ENCODE data around the gene MTAP.

The MTAP gene

DNA sequence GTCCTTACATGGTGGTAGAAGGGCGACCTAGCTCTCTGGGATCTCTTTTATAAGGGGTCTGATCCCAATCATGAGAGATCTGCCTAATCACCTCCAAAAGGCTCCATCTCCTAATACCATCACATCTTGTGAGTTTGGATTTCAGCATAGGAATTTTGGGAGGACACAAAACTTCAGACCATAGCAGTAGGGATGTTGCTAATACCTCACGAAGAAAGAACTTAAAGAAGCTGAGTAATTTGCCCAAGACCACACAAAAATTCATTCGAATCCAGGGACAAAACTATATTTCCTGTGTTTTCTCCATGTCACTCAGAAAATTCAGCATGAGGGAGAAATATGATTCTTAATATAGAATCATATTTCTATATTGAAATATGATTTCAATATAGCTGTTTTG, 32.7 kb downstream of the MTAP start:
- in situ Hi-C loops (cut with MboI; ENCODE audit: low sequenced_read_pairs), result loop anchor here (25.0 kb wide), 1 partner anchor 402 kb away; no protein-coding TSS in a partner anchor

DNA sequence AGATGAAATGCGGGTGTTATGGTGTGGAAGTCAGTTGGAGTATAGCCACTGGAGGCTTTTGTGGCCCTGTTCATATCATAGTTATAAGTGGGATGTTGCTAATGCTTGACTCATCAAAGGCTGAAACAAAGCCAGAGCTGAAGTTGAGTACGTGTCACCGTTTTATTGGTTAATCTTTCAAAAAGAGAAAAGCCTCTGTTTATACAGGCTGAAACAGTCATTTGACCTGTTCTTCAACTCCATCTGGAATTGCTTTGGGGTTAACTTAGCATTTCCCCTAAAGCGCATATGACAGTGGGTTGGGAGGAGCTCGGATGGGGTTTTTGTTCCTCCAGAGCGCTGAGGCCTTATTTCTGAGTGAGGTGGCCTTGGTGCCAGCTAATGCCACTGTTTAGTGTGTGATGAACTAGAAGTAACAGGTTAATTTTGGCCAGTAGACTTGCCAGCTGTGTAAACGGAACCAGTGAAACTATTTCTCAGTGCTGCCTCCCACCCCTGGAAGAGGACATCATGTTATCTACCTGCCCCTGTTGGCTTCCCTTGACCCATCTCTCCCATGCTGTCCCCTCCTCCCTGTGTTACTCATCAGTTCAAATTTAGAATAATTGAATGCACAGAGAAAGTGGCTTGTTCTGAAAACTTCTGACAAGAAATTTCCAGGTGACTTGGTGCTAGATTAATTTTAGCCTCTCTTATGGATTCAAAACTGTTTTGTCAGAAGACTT, 34.2 kb downstream of the MTAP start:
- in situ Hi-C loops (cut with MboI; ENCODE audit: low sequenced_read_pairs), result loop anchor here (25.0 kb wide), 1 partner anchor 401 kb away; no protein-coding TSS in a partner anchor

DNA sequence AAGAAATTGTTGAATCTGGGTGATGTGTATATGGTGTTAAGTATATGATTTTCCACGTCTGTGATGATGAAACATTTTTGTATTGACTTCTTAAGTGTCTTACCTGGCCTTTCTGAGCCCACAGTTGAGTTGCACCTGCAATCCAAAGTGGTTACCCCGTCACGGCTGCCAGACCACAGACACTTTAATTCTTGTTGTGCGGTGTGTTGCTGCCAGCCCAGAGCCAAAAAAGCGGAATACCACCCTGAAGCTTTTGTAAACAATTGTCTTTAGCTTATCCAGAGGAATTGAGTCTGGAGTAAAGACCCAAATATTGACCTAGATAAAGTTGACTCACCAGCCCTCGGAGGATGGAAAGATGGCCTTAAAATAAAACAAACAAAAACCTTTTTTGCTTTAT, 35.1 kb downstream of the MTAP start:
- in situ Hi-C loops (cut with MboI; ENCODE audit: low sequenced_read_pairs), result loop anchor here (25.0 kb wide), 1 partner anchor 400 kb away; no protein-coding TSS in a partner anchor

DNA sequence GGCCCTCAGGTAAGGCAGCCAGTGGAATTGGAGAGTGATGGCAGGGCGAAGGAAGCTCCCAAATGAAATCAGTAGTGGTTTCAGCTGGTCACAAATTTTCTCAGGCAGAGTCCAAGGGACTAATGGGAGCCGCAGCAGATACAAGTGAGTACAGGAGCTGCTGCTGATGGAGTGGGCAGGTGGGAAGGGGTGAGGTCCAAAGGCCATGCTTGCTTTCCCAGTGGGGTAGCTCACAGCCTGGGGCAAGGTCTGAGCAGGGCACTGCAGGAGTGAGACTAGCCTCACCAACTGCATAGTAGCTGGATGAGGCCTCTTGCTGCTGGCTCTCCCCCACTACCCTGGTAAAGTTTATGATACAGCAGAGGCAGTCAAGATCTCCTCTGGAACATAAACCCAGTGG, 38.2 kb downstream of the MTAP start:
- in situ Hi-C loops (cut with MboI; ENCODE audit: low sequenced_read_pairs), result loop anchor here (25.0 kb wide), 1 partner anchor 397 kb away; no protein-coding TSS in a partner anchor

DNA sequence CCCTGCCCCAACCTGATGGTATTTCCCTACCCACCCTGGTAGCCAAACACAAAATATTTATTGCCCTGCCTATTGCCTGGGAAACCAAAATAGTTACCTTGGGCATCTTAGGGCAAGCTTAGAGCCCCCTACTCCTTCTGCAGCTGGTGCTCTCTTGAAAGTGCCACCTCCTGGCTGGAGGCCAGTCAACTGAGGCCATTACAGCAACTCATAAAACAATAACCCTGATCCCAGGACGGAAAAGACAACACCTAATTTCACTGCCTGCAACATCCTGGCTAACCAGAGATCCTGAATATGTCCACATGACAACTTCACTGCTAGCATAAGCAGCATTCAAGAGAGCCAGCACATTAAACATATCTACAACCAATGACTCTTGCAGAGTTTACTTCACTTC, 38.7 kb downstream of the MTAP start:
- in situ Hi-C loops (cut with MboI; ENCODE audit: low sequenced_read_pairs), result loop anchor here (25.0 kb wide), 1 partner anchor 396 kb away; no protein-coding TSS in a partner anchor

DNA sequence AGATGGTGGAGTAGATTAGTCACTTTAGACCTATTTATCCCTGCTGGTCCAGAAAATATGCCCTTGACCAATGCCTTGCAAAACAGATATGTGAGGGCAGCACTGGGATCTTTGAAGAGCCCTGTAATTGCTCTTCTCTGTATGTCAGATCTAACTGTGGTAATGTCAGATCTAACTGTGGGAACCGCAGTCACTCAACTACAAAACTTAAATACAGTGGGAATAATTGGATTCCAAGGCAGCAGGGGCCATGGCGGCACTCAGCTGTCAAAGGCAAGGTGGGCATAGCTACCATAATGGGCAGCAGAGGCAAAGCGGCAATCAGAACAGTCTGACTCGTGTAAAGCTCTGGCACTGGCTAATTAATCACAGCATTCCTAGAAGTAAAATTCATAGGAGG, 46.2 kb downstream of the MTAP start:
- in situ Hi-C loops (cut with MboI; ENCODE audit: low sequenced_read_pairs), result loop anchor here (25.0 kb wide), 1 partner anchor 389 kb away; no protein-coding TSS in a partner anchor

DNA sequence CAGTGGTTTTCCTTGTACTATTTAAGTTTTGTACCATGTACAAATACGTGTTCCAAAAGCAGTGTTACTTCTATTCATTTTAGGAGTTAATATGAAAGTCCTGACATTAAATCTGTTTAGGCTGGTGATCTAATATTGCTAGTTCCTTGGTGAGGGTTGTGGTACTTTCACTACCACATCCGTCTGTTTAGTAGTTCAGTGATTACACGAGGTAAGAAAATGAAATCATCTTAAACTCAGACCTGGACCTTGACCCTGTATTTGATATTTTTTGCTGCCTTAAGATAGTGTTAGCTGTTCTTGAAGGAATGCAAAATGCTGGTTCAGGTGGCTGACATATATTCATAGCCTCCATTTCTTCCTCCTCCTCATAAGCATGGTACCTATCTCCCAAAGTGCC, 50.3 kb downstream of the MTAP start:
- in situ Hi-C loops (cut with MboI; ENCODE audit: low sequenced_read_pairs), result no loop called here

DNA sequence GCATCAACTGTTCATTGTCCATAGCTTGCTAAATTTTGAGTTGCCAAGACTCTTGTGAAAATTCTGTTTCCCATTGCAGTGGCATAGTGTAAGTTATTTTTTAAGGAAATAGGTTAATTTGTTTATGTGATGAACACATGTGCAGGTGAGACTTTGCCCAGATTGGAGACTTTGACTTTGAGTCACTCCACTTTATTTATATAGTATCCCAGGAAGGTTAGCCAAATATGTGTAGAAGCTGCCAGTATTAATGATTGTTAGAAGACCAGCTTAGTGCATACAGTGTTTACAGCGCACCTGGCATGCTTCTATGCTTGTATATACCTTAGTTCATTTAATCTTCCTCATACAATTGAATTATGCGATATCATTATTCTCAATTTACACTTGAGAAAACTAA, 51.0 kb downstream of the MTAP start:
- in situ Hi-C loops (cut with MboI; ENCODE audit: low sequenced_read_pairs), result no loop called here

DNA sequence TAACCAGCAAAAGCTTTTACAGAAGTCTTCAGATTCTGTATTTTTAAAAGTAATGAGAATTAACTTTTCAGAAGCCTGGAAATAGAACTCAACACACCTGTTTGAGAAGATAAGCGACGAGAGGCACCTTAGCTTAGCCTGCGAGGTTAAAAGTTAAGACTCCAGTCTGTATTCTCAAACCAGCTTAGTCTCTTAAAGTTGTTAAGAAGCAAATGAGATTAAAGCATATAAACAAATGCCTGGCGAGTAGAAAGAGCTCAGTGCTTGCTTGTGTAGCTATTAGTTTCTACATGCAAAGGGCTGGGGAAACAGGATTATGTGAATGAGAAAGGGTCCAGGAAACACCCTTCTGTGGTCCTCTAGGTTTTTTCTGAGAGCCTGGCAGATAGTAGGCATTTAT, 51.7 kb downstream of the MTAP start:
- in situ Hi-C loops (cut with MboI; ENCODE audit: low sequenced_read_pairs), result no loop called here

DNA sequence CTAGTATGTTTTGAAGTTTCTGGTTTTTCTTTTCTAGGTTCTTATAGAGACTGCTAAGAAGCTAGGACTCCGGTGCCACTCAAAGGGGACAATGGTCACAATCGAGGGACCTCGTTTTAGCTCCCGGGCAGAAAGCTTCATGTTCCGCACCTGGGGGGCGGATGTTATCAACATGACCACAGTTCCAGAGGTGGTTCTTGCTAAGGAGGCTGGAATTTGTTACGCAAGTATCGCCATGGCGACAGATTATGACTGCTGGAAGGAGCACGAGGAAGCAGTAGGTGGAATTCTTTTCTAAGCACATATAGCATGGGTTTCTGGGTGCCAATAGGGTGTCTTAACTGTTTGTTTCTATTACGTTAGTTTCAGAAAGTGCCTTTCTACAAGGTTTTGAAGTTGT, 52.2 kb downstream of the MTAP start:
- in situ Hi-C loops (cut with MboI; ENCODE audit: low sequenced_read_pairs), result no loop called here

DNA sequence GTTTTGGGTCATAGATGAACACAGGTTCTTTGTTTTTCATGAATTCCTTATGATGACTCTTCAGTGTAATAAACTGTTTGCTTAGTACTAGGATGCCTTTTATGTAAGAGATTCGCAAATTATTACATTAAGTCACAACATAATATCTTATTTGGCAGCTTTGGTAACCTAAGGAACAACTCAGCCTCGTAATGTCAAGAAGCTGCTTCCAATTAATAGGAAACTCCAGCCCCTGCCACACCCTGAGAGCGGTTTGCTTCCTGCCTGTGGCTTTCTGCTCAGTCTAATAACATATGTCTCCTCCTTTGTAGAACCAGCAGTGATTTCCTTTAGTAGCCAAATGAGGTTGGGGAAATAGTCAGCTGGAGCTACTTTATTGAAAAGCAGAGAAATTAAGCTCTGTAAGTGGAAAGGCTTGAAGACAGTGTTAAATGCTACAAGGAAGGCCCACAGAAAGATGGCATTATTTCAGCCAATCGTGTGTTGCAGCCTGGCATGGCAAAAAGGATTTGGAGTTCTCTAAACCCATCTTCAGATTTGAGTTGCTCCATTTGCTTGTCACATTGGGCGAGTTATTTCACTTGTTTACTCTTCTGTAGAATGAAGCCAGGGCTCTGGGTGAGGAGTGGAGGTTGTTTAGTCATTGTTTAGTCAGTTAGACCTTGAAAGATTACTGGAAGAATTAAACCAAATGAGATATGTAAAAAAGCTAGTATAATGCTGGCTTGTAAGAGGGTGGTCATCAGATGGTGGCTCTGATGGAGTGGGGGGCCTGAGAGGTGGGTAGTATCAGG, 54.1 kb downstream of the MTAP start:
- in situ Hi-C loops (cut with MboI; ENCODE audit: low sequenced_read_pairs), result no loop called here

DNA sequence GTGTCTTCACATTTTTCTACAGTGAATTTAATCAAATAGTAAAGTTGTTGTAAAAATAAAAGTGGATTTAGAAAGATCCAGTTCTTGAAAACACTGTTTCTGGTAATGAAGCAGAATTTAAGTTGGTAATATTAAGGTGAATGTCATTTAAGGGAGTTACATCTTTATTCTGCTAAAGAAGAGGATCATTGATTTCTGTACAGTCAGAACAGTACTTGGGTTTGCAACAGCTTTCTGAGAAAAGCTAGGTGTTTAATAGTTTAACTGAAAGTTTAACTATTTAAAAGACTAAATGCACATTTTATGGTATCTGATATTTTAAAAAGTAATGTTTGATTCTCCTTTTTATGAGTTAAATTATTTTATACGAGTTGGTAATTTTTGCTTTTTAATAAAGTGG, 60.4 kb downstream of the MTAP start:
- in situ Hi-C loops (cut with MboI; ENCODE audit: low sequenced_read_pairs), result no loop called here

DNA sequence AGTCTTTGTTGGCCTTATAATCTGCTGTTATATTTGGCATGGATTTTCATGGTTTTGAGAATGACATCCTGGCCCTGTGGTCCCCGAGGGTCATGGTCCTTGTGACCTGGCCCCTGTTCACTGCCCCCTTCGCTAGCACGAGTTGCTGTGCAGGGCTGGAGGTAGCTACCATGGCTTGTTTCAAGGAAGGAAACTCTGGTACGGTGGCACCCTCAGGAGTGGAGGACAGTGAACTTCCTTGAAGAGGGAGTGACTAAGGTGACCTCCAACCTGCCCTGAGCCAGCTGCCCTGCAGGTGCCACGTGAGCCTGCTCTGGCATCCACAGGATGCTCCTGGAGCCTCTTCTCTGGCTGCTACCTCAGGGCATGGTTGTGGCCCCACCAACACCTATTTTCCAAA, 62.1 kb downstream of the MTAP start:
- in situ Hi-C loops (cut with MboI; ENCODE audit: low sequenced_read_pairs), result no loop called here

DNA sequence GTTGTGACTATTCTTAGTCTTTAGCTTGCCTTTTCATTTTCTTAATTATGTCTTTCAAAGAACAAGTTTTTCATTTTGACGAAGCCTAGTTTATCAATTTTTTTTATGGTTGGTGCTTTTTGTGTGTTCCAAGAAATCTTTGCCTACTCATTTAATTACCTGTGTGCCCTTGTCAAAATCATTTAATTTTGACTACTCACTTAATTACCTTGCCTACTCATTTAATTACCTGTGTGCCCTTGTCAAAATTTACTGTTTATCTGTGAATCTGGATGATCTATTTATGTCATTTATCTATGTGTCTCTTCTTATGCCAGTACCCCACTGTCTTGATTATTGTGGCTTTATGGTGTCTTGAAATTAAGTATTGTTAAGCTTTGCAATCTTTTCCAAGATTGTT, 63.9 kb downstream of the MTAP start:
- in situ Hi-C loops (cut with MboI; ENCODE audit: low sequenced_read_pairs), result no loop called here

DNA sequence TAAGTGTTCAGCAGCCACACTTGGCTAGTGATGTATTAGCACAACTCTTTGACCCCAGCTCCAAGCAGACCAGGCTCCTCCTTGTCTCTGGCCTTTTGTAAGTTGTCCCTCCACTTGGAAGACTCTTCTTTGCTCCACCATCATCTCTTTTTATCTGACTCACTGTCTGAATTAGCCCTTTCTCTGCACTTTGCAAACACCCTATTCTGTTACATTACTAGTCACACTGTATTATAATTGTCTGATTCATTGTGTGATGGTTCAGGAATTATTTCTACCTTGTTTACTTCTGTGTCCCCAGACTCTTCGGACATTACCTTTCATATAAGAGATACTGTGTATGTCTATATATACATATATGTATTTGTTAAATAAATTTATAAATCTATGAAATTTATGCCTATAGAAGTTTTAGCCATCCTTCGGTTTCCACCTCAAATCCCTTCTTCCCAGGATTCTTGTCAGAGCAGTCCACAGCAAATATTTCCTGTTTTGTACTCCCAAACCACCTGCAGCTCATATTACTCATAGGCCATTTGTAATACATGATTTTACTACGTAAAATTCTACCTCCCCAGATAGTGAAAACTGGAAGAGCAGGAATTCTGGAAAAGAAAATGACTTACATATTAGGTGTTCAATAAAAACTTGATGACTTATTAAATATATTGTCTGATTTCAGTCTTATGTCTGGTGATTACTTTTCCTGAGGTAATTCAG, 69.0 kb downstream of the MTAP start:
- in situ Hi-C loops (cut with MboI; ENCODE audit: low sequenced_read_pairs), result no loop called here

DNA sequence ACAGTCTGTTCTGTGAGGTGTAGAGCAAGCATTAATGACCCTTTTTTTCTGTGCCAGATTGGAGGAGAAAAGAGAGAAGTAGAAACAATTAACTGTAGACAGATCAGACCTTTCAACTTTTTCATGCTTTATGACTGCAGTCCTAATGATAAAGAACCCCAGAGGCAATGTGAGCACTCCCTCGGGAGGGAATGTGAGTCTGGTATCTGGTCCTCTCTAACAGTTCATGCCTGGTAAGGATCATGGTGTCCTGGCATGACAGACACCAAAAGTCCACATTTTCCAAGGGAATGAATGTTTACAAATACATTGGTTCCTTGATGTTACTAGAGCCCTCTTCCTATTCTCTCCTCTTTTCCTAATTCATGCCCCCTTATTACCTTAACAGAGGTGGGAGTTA, 70.3 kb downstream of the MTAP start:
- in situ Hi-C loops (cut with MboI; ENCODE audit: low sequenced_read_pairs), result no loop called here

DNA sequence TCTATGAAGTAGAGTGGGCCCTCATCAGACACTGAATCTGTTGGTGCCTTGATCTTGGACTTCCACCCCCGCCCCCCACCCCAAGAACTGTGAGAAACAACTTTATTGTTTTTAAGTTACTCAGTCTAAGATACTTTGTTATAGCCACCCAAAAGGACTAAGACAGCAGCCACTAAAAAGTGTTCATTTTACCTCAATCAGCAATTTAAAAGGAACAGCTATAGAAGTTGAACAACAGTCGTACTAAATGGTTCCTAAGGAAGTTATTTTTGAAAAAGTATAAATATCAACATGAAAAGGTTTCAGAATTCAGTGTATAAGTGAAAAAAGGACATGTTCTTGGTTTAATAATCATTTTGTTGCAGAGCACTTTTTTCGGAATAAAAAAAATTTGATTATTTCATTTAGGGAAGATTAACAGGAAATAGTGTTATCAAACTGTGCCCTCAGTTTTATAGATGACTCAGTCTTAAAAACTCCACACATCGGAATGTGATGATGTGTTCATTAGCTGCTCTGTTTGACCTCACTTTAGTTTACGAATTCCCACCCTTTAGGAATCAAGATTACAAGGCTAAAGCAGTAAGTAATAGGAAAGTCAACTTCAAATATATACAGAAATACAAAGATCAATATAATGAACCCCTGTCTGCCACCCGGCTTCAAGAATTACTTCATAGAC, 71.2 kb downstream of the MTAP start:
- in situ Hi-C loops (cut with MboI; ENCODE audit: low sequenced_read_pairs), result no loop called here

DNA sequence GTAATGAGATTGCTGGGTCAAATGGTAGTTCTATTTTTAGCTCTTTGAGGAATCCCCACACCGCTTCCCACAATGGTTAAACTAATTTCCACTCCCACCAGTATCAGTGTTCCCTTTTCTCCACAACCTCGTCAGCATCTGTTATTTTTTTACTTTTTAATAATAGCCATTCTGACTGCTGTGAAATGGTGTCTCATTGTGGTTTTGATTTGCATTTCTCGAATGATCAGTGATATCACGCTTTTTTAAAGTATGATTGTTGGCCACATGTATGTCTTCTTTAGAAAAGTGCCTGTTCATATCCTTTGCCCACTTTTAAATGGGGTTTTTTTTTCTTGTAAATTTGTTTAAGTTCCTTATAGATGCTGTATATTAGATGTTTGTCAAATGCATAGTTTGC, 73.5 kb downstream of the MTAP start:
- in situ Hi-C loops (cut with MboI; ENCODE audit: low sequenced_read_pairs), result no loop called here

DNA sequence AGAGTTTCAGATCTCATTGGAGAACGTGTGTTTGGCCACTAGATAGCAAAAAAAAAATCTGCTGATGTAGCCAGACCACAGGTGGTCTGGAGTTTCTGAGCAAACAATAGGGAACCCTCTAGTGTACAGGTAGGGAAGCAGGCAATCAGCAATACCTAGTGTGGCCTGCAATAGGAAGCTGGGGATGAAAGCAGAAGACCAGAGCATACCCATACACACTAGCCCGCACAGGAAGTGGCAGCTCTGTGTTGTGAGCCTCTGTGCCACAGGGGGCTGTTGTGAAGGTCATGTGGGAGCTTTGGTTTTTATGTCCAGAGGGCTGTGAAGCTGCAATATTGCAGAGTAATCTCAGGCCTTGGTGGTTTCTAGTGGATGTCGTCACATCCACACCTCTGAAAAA, 81.2 kb downstream of the MTAP start:
- in situ Hi-C loops (cut with MboI; ENCODE audit: low sequenced_read_pairs), result no loop called here

DNA sequence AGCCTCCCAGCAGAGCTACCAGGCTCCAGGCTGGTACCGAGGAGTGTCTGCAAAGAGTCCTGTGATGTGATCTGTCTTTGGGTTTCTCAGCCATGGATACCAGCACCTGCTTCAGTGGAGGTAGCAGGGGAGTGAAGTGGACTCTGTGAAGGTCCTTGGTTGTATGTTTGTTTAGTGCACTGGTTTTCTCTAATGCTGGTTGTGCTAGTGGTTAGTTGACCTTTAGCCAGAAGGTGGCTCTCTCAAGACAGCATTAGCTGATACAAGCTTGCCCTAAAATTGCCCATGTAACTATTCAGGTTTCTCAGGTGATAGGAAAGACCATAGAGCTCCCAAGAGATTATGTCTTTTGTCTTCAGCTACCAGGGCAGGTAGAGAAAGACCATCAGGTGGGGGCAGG, 87.2 kb downstream of the MTAP start:
- in situ Hi-C loops (cut with MboI; ENCODE audit: low sequenced_read_pairs), result no loop called here

DNA sequence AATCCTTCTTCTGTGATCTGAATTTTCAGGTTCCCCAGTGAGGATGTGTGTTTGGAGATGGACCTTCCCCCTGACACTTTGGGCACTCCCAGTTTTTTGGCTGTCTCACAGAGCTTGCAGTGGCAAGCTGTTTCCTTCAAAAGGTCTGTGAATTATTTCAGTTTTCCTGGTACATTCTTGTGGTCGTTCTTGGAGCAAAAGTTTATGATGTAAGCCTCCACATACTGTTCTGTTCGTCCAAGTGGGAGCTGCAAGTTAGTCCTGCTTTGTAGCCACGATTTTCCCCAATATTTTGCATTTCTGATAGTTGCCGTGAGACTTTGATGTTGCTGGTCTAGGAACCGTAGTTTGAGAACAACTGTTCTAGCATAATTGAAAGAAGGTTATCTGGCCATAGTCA, 88.3 kb downstream of the MTAP start:
- in situ Hi-C loops (cut with MboI; ENCODE audit: low sequenced_read_pairs), result no loop called here
